CD4-positive, alpha-beta T cell (primary cell): ENCODE results near the gene LAMA4. TPM values are rescaled to one million over a fixed set of nuclear protein-coding genes. Genes with fewer than 3 reads are reported as not detected.

Source experiments
- ATAC-seq: fragments of 200-7000 bp; cut with Tn5 transposase; one replicate; pipeline ENCODE4 v1.10.0; 2022; ENCODE audit warnings: mild to moderate bottlenecking; ENCODE audit not compliant: poor library complexity
- CTCF ChIA-PET: fragments of 350-600 bp; sonication (Branson Sonifier 250); formaldehyde crosslinking; loops from one replicate; lab custom pipeline; 2021; ENCODE audit warnings: antibody characterized with exemption, inconsistent platforms; lab: Charles Lee
- POLR2A ChIA-PET: fragments of 350-600 bp; sonication (Branson Sonifier 250); formaldehyde crosslinking; loops from one replicate; lab custom pipeline; 2021; ENCODE audit warnings: antibody characterized with exemption, inconsistent platforms; lab: Charles Lee
- DNase-seq, 14 experiments: peaks; one replicate each; pipeline ENCODE4 v3.0.0-alpha.2; 2013 to 2020; ENCODE audit warnings: mixed read lengths in 2 of 14
- H3K27ac ChIP-seq, 2 donors: one replicate each; pipeline versions ENCODE4 v1.5.1 to v1.7.0; 2013; ENCODE audit warnings: low read length in 2 of 2, low read depth in 1 of 2, mild to moderate bottlenecking in 1 of 2
- H3K27me3 ChIP-seq, 2 experiments: 1 replicate in 1 of 2; 2 replicates in 1 of 2; pipeline versions ENCODE4 v1.6.1 to v1.7.0; 2013; ENCODE audit warnings: low read length in 2 of 2, control low read depth in 1 of 2, mild to moderate bottlenecking in 1 of 2, moderate library complexity in 1 of 2; ENCODE audit not compliant: insufficient read depth in 2 of 2, control insufficient read depth in 1 of 2
- H3K36me3 ChIP-seq: one replicate; pipeline ENCODE4 v1.6.1; 2013; ENCODE audit warnings: low read length, control low read depth; ENCODE audit not compliant: insufficient read depth
- H3K4me1 ChIP-seq: one replicate; pipeline ENCODE4 v1.6.1; 2013; ENCODE audit warnings: low read length, control low read depth; ENCODE audit not compliant: insufficient read depth
- H3K4me3 ChIP-seq: one replicate; pipeline ENCODE4 v1.5.1; 2013; ENCODE audit warnings: mild to moderate bottlenecking, low read length, moderate library complexity
- H3K9me3 ChIP-seq, 2 experiments: 1 replicate in 1 of 2; 2 replicates in 1 of 2; pipeline versions ENCODE4 v1.6.1 to v1.7.0; 2013; ENCODE audit warnings: low read length in 2 of 2, mild to moderate bottlenecking in 2 of 2, control low read depth in 1 of 2, moderate library complexity in 1 of 2; ENCODE audit not compliant: control insufficient read depth in 1 of 2, insufficient read depth in 1 of 2
- H3K27ac Mint-ChIP-seq: one replicate; pipeline ENCODE4 v1.8.0; 2020; ENCODE audit warnings: mixed read lengths
- H3K27me3 Mint-ChIP-seq: one replicate; pipeline ENCODE4 v1.8.0; 2021; ENCODE audit warnings: mixed read lengths
- H3K36me3 Mint-ChIP-seq: one replicate; pipeline ENCODE4 v1.8.0; 2021; ENCODE audit warnings: low read depth, mixed read lengths
- H3K4me1 Mint-ChIP-seq: one replicate; pipeline ENCODE4 v1.8.0; 2021; ENCODE audit warnings: low read depth, mixed read lengths
- H3K4me3 Mint-ChIP-seq: one replicate; pipeline ENCODE4 v1.8.0; 2020; ENCODE audit warnings: mild to moderate bottlenecking, mixed read lengths
- H3K9me3 Mint-ChIP-seq: one replicate; pipeline ENCODE4 v1.8.0; 2020; ENCODE audit warnings: mixed read lengths
- intact Hi-C, 2 experiments: fragments of 100-400 bp; cut with DNase I in 1 of 2; cut with micrococcal nuclease in 1 of 2; formaldehyde crosslinking; loops; one replicate each; pipeline versions ENCODE4 v1.15.1 to v1.9.0; 2023 to 2025; cut with DNase I, micrococcal nuclease
- total RNA-seq, 174 experiments: library from RNA in 2 of 174; stranded (reverse) in 2 of 174; gene quantifications; one replicate each; pipeline ENCODE4 v1.2.3 and lab custom pipeline; 2021 to 2026
- TF ChIP-seq, protein P1 (sequence below): fragments of 200-600 bp; IDR thresholded peaks from one replicate; pipeline ENCODE4 v1.8.0; 2022; ENCODE audit warnings: antibody characterized with exemption, mild to moderate bottlenecking

The LAMA4 gene
- total RNA-seq, 2 experiments from 2014 or later, result not detected

DNA sequence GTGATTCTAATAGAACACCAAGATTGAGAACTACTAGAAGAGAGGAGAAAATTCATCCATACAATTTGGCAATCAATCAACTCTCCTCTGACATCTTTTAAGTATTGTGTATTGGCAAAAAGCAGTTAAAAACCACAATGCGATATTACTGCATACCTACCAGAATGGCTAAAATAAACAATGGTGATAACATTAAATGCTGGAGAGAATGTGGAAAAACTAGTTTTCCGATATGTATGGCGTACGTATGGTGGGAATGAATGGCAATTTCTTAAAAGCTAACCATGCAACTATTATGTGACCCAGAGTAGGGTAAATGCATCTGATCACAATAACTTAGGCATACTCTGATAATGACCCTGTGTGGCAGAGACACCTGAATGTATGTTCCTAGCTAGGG, 29.3 kb upstream of the LAMA4 start:
- intact Hi-C loops, result no loop called here

DNA sequence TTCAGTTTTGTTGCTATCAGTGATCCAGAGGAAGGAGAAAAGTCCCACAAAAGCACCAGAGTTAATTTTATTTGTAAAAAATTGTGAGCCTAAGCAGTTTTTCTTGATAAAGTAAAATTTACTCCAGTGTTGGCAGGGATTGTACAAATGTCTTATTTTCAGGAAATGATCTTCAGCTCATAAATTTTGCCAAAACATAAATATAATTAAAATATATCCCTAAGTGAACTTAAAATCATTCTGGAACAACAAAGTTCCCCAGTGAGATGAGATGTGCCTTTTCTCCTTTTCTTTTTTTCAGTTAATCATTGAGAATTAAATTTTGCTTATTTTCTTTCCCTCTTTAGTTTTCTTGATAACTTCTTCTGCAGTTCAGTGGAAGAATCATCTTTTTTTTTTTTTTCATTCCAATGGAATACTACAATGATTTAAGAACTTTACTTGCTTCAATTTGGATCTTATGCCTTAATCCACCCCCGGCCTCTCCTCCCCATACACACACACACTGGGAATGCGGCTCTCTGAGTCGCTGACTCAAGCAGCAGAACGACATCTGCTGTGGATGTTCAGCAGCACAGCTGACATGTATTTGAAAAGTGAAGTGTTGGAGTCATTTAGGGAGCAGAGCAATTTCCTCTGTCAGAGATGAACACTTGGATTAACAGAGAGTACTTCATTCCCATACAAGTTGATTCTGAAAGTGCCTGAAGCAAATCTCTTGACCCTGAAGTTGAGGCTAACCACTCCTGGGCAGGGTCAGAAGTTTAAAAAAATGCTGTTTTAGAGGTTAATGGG, 27.7 kb upstream of the LAMA4 start:
- no peaks in the 10 kb centered on the region for H3K9me3 ChIP-seq
- ChIA-PET CTCF (no interaction called here), POLR2A (no interaction called here)
- Mint-ChIP-seq H3K4me3 (no peak overlapping the region), H3K27ac (no peak overlapping the region), H3K36me3 (no peaks in the 10 kb centered on the region), H3K27me3 (peaks cover 9% of the 10 kb centered on the region), H3K9me3 (no peaks in the 10 kb centered on the region), H3K4me1 (peaks cover 13% of the 10 kb centered on the region)
- no peak overlapping the region for H3K4me3 ChIP-seq
- DNase-seq (no peak), ATAC-seq (no peak)
- no peak overlapping the region for H3K27ac ChIP-seq
- no peaks in the 10 kb centered on the region for H3K36me3 ChIP-seq
- intact Hi-C loops, result no loop called here
- peaks cover 2% of the 10 kb centered on the region for H3K4me1 ChIP-seq
- TF ChIP-seq, protein P1, sequence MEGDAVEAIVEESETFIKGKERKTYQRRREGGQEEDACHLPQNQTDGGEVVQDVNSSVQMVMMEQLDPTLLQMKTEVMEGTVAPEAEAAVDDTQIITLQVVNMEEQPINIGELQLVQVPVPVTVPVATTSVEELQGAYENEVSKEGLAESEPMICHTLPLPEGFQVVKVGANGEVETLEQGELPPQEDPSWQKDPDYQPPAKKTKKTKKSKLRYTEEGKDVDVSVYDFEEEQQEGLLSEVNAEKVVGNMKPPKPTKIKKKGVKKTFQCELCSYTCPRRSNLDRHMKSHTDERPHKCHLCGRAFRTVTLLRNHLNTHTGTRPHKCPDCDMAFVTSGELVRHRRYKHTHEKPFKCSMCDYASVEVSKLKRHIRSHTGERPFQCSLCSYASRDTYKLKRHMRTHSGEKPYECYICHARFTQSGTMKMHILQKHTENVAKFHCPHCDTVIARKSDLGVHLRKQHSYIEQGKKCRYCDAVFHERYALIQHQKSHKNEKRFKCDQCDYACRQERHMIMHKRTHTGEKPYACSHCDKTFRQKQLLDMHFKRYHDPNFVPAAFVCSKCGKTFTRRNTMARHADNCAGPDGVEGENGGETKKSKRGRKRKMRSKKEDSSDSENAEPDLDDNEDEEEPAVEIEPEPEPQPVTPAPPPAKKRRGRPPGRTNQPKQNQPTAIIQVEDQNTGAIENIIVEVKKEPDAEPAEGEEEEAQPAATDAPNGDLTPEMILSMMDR, result no peak
- peaks cover 12 to 17% of the 10 kb centered on the region in 2 experiments for H3K27me3 ChIP-seq

More for the DNA sequence above, 29.3 kb upstream of the LAMA4 start:
- Mint-ChIP-seq H3K4me1 (peaks cover 16% of the 10 kb centered on the region), H3K4me3 (no peak overlapping the region), H3K9me3 (no peaks in the 10 kb centered on the region), H3K27ac (no peak overlapping the region), H3K27me3 (peaks cover 9% of the 10 kb centered on the region), H3K36me3 (no peaks in the 10 kb centered on the region)
- POLR2A ChIA-PET, result no interaction called here
- Histone ChIP-seq H3K4me3 (no peak overlapping the region), H3K27ac (no peak overlapping the region), H3K36me3 (no peaks in the 10 kb centered on the region), H3K9me3 (no peaks in the 10 kb centered on the region), H3K4me1 (peaks cover 2% of the 10 kb centered on the region), H3K27me3 (peaks cover 9 to 11% of the 10 kb centered on the region in 2 experiments)
- ATAC-seq (no peak), DNase-seq (no peak)
- CTCF ChIA-PET, result no interaction called here
- TF ChIP-seq, protein P1, result no peak

DNA sequence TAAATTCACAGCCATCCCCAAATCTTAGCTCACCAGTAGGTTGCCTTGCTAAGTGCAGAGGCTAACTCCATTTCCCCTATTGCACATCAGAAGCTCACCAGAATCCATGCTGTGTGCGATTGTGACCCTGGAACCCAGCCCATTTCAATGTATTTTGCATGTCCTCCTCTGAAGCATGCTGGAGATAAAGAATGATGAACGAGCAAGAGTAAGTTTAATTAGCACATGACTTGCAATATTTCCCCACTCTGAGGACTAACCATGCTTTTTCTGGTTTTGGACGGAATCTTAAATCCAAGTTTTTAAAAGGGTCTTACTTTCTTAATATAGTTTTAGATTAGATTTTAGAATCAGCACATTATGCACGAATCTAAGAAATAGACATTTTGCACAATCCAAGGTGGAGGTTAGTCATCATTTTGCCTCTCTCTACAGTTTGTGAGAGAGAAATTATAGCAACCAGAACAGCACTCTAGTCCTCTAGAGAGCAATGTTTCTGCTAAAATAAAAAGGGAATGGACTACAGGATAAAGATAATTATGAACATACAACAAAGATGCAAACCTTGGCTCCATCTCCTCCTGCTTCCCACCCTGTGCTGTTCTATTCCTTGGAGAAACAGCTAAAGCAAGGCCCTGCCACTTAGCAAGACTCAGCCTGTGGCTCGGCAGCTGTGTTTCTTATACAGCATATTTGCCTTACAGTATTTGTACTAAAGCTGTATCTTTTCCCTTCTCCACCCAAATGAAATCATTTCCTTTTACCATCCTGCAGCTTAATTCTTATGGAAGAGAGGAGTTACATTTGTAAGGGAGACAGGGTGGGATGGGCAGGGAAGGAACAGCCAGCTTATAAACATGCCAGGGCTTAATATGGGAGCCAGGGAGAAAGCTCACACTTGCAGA, 24.9 kb upstream of the LAMA4 start:
- TF ChIP-seq, protein P1, result no peak
- Histone ChIP-seq H3K4me1 (no peaks in the 10 kb centered on the region), H3K9me3 (no peaks in the 10 kb centered on the region), H3K4me3 (no peak overlapping the region), H3K36me3 (no peaks in the 10 kb centered on the region), H3K27me3 (peaks cover 12 to 31% of the 10 kb centered on the region in 2 experiments), H3K27ac (no peak overlapping the region)
- H3K9me3 Mint-ChIP-seq, result no peaks in the 10 kb centered on the region
- ChIA-PET POLR2A (no interaction called here), CTCF (interaction anchor here (0.7 to 1.2 kb wide), 2 partner anchors 10 to 13 kb away, joined by 4 to 5 read pairs; no protein-coding TSS in a partner anchor)
- H3K27ac Mint-ChIP-seq, result no peak overlapping the region
- DNase-seq (no peak), ATAC-seq (no peak)
- intact Hi-C loops, result no loop called here
- H3K4me1 Mint-ChIP-seq, result no peaks in the 10 kb centered on the region
- H3K36me3 Mint-ChIP-seq, result no peaks in the 10 kb centered on the region
- H3K4me3 Mint-ChIP-seq, result no peak overlapping the region
- H3K27me3 Mint-ChIP-seq, result peaks cover 12% of the 10 kb centered on the region
